Fibroblast of villous mesenchyme (primary cell): ENCODE data around the gene ENTREP1. TPM values are rescaled to one million over a fixed set of nuclear protein-coding genes. Genes with fewer than 3 reads are reported as not detected.
"Not testable (repeated sequence)": the region's sequence is repeated elsewhere in the genome, so short reads cannot be mapped to it uniquely, and the experiment has no call there.

Source experiments
- DNase-seq: peaks from one replicate; pipeline ENCODE4 v3.0.0-alpha.2; 2010; ENCODE audit warnings: low read depth
- H3K4me3 ChIP-seq: 2 replicates; pipeline ENCODE4 v1.5.1; 2011; ENCODE audit warnings: low read depth, mild to moderate bottlenecking, low read length
- total RNA-seq: library from RNA; depleted of rRNA; stranded (reverse); fragments of >200 nt; gene quantifications from 2 replicates; pipeline ENCODE4 v1.2.3, GENCODE V29; 2012
- TF ChIP-seq, protein P1 (sequence below): IDR thresholded peaks from 2 replicates; pipeline ENCODE4 v1.5.1; 2012; ENCODE audit warnings: low read depth, mild to moderate bottlenecking, low read length; ENCODE audit not compliant: insufficient read depth

The ENTREP1 gene
- total RNA-seq, 1 donor: not detected

DNA sequence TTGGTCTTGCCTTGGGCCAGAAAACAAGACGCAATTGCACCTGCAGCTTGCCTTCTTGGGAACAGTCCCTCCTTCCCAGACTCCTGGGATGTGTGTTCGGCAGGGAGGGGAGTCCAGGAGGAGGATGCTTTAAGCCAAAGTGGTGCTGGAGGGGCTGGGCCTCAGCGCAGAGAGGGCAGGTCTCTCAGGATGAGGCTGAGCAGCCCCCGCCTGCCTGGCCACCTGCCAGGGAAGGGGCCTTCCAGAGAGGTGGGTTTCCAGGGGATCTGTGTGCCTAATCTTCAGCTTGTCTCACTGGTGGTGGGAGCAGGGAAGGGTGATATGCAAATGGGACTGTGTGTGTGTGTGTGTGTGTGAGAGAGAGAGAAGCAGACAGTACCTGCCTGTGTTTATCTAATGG is 105.2 kb downstream of the ENTREP1 start:
- no peak for DNase-seq
- TF ChIP-seq, protein P1, sequence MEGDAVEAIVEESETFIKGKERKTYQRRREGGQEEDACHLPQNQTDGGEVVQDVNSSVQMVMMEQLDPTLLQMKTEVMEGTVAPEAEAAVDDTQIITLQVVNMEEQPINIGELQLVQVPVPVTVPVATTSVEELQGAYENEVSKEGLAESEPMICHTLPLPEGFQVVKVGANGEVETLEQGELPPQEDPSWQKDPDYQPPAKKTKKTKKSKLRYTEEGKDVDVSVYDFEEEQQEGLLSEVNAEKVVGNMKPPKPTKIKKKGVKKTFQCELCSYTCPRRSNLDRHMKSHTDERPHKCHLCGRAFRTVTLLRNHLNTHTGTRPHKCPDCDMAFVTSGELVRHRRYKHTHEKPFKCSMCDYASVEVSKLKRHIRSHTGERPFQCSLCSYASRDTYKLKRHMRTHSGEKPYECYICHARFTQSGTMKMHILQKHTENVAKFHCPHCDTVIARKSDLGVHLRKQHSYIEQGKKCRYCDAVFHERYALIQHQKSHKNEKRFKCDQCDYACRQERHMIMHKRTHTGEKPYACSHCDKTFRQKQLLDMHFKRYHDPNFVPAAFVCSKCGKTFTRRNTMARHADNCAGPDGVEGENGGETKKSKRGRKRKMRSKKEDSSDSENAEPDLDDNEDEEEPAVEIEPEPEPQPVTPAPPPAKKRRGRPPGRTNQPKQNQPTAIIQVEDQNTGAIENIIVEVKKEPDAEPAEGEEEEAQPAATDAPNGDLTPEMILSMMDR: no peak

DNA sequence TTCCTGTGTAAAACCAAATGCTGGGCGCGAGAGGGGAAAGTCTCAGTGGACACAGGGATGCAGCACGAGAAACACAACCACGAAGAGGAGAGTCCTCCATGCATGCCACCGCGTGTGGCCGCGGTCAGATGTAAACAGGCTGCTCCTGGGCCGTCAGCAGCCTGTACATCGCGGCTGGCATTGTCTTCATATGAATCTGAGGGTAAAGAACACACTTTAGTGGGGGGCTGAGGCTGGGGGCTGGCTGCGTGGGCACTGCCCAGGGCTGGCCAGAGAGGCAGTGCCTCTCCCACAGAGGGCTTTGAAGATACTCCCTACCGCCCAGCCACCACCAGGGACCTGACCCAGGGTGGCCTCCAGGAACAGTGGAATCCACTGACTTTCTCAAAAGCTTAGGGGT is 106.2 kb downstream of the ENTREP1 start:
- no peak for DNase-seq
- TF ChIP-seq, protein P1: no peak
- H3K4me3 ChIP-seq: no peak overlapping the region

More for the DNA sequence above, 105.2 kb downstream of the ENTREP1 start:
- no peak overlapping the region for H3K4me3 ChIP-seq

DNA sequence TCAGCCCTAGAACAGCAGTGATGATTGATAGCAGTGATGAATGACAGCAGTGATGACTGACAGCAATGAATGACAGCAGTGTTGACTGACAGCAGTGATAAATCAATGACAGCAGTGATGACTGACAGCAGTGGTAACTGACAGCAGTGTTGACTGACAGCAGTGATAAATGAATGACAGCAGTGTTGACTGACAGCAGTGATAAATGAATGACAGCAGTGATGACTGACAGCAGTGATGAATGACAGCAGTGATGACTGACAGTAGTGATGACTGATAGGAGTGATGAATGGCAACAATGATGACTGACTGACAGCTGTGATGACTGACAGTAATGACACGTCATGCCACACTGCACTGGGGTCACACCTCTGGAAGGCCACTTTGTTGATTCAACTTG is 106.8 kb downstream of the ENTREP1 start:
- DNase-seq: no peak
- H3K4me3 ChIP-seq: no peak overlapping the region
- TF ChIP-seq, protein P1: no peak

DNA sequence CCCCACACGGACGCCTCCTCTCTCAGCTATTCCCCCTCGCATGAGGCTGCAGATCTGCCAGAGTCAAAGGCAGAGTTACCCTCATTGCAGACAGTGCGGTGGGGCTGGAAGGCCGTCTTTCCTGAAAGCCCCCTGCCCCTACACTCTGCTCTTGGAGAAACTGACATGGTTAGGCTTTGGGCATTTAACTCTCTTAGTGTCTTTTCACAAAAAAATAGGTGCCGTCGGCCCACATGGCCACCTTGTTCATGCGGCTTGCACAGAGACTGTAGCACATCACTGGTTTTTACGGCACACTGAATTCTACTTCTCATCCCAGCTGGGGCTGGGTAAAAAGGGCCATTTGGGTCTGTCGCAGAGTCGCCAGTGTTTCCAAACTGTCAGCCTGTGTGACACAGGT is 107.6 kb downstream of the ENTREP1 start:
- TF ChIP-seq, protein P1: no peak
- no peak for DNase-seq
- no peak overlapping the region for H3K4me3 ChIP-seq

DNA sequence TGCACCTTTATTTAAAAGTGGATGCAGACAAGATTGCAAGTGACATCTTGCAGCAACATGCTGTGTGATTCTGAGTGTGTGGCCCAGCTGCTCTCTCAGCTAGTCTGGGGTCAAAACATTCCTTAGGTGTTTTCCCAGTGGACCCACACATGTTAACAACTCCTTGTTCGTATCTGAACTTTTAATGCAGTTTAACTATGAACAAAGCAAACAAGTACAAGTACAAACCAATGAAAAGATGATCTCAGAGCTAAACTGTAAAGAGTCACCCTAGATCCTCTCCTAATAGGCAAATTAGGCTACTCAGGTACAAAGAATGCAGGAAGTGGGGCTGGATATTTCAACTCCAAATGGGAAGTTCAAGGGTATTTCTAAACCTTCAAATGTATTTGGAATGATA is 108.4 kb downstream of the ENTREP1 start:
- no peak for DNase-seq

DNA sequence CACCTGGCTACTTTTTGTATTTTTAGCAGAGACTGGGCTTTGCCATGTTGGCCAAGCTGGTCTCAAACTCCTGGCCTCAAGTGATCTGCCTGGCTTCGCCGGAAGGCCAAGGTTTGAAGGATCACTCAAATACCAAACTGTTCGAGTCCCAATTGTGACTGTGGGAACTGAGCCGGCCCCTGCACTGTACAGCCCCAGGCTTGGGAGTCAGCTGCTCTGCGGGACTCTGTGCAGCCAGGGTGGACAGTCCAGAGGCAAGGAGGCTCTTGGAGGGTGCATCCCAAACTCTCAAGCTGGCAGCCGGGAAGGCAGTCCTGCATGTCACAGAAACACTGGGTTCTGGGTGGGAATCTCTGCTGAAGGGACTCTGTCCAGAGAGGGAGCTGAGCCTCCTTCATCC is 109.0 kb downstream of the ENTREP1 start:
- DNase-seq: no peak
- no peak overlapping the region for H3K4me3 ChIP-seq
- TF ChIP-seq, protein P1: no peak

More for the DNA sequence above, 108.4 kb downstream of the ENTREP1 start:
- no peak overlapping the region for H3K4me3 ChIP-seq
- TF ChIP-seq, protein P1: no peak

DNA sequence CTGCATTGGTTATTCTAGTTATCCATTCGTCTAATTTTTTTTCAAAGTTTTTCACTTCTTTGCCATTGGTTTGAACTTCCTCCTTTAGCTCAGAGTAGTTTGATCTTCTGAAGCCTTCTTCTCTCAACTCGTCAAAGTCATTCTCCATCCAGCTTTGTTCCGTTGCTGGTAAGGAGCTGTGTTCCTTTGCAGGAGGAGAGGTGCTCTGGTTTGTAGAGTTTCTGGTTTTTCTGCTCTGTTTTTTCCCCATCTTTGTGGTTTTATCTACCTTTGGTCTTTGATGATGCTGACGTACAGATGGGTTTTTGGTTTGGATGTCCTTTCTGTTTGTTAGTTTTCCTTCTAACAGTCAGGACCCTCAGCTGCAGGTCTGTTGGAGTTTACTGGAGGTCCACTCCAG is 114.6 kb downstream of the ENTREP1 start:
- DNase-seq, H3K4me3 ChIP-seq: not testable (repeated sequence)

DNA sequence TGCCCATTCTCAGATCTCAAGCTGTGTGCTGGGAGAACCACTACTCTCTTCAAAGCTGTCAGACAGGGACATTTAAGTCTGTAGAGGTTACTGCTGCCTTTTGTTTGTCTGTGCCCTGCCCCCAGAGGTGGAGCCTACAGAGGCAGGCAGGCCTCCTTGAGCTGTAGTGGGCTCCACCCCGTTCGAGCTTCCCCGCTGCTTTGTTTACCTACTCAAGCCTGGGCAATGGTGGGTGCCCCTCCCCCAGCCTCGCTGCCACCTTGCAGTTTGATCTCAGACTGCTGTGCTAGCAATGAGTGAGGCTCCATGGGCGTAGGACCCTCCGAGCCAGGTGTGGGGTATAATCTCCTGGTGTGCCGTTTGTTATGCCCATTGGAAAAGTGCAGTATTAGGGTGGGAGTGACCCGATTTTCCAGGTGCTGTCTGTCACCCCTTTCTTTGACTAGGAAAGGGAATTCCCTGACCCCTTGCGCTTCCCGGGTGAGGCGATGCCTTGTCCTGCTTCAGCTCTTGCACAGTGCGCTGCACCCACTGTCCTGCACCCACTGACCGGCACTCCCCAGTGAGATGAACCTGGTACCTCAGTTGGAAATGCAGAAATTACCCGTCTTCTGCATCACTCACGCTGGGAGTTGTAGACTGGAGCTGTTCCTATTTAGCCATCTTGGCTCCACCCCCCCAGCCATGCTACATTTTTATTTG is 115.4 kb downstream of the ENTREP1 start:
- H3K4me3 ChIP-seq, DNase-seq: not testable (repeated sequence)

Other genes with a start within 250 kb of the ENTREP1 start
- 15.1 and 18.1 TPM in 2 replicates for gene TJP2, start 150.9 kb upstream of the ENTREP1 start, total RNA-seq